K562 (cell line): ENCODE results near the gene ATL1. TPM values are rescaled to one million over a fixed set of nuclear protein-coding genes. Genes with fewer than 3 reads are reported as not detected.

ENCODE experiments used
- ATAC-seq: fragments of 200-7000 bp; cut with Tn5 transposase; 3 replicates; pipeline ENCODE4 v1.9.1; 2020; ENCODE audit warnings: moderate library complexity
- BruUV-seq: library from RNA; stranded (reverse); fragments of 400-500 nt; replicated peaks from 2 replicates; lab custom pipeline; 2021; lab: Mats Ljungman, UMichigan
- CTCF ChIA-PET: fragments of 300-600 bp; formaldehyde crosslinking; extraction: SDS; loops from one replicate; lab custom pipeline; 2021; ENCODE audit warnings: low intra/inter-chr PET ratio; lab: Yijun Ruan, JAX
- POLR2A ChIA-PET: fragments of 300-600, 350-650 bp; sonication (Branson Sonifier 250); formaldehyde crosslinking; extraction: SDS; loops from one replicate; lab custom pipeline; 2021; ENCODE audit warnings: antibody characterized with exemption, inconsistent platforms; lab: Yijun Ruan, JAX
- DNase-seq, 4 experiments: peaks; one replicate each; pipeline versions ENCODE4 v3.0.0 to v3.0.0-alpha.2; 2011 to 2018; ENCODE audit warnings: low spot score in 3 of 4, mixed read lengths in 3 of 4; ENCODE audit errors: extremely low read depth in 1 of 4
- FAIRE-seq: peaks from 2 replicates; lab custom pipeline; 2011; peaks lifted over from hg19 to GRCh38; lab: Jason Lieb, UNC
- H2AFZ ChIP-seq: 2 replicates; pipeline ENCODE4 v1.6.0; 2011; ENCODE audit warnings: low read depth, low read length, control low read depth, inconsistent platforms
- H3K27ac ChIP-seq: fragments of 200-600 bp; 3 replicates; pipeline ENCODE4 v1.8.0; 2011; ENCODE audit warnings: low read depth, mild to moderate bottlenecking, control low read depth, inconsistent platforms, low read length, moderate library complexity, mixed read lengths; ENCODE audit errors: extremely low read depth
- H3K27me3 ChIP-seq, 2 experiments: fragments of 300-600 bp in 1 of 2; 2 replicates in 1 of 2; 3 replicates in 1 of 2; pipeline versions ENCODE4 v1.6.0 to v1.8.0; 2011; ENCODE audit warnings: inconsistent platforms in 2 of 2, low read length in 2 of 2, mild to moderate bottlenecking in 1 of 2, mixed read lengths in 1 of 2, moderate library complexity in 1 of 2; ENCODE audit not compliant: control insufficient read depth in 2 of 2, insufficient read depth in 2 of 2
- H3K36me3 ChIP-seq: fragments of 300-600 bp; 3 replicates; pipeline ENCODE4 v1.8.0; 2011; ENCODE audit warnings: mild to moderate bottlenecking, low read length, inconsistent platforms; ENCODE audit not compliant: control insufficient read depth, insufficient read depth
- H3K4me1 ChIP-seq, 2 experiments: fragments of 200-600 bp in 1 of 2; replicated peaks in 1 of 2; 2 replicates in 1 of 2; 3 replicates in 1 of 2; pipeline versions ENCODE4 v1.5.1 to v1.8.0; 2011; ENCODE audit warnings: inconsistent platforms in 2 of 2, low read length in 2 of 2, mild to moderate bottlenecking in 1 of 2, mixed read lengths in 1 of 2, moderate library complexity in 1 of 2; ENCODE audit not compliant: control insufficient read depth in 2 of 2, insufficient read depth in 2 of 2
- H3K4me2 ChIP-seq: 2 replicates; pipeline ENCODE4 v1.6.1; 2011; ENCODE audit warnings: low read length, control low read depth, inconsistent platforms, mixed read lengths; ENCODE audit not compliant: insufficient read depth
- H3K4me3 ChIP-seq: fragments of 200-600 bp; sonication (generic), shearing (Covaris generic); 2 replicates; pipeline ENCODE4 v1.5.1; 2016; ENCODE audit warnings: control low read depth, inconsistent platforms
- H3K79me2 ChIP-seq: fragments of 200-600 bp; 3 replicates; pipeline ENCODE4 v1.8.0; 2011; ENCODE audit warnings: low read length, inconsistent platforms; ENCODE audit not compliant: control insufficient read depth, insufficient read depth
- H3K9ac ChIP-seq, 2 experiments: 2 replicates each; pipeline versions ENCODE4 v1.6.0 to v1.6.1; 2011; ENCODE audit warnings: low read depth in 2 of 2, low read length in 2 of 2, control low read depth in 1 of 2, inconsistent platforms in 1 of 2, mild to moderate bottlenecking in 1 of 2, mixed read lengths in 1 of 2; ENCODE audit not compliant: insufficient read depth in 1 of 2
- H3K9me1 ChIP-seq: one replicate; pipeline ENCODE4 v1.6.0; 2011; ENCODE audit warnings: inconsistent platforms, mild to moderate bottlenecking, low read length, moderate library complexity; ENCODE audit not compliant: control insufficient read depth, insufficient read depth
- H3K9me3 ChIP-seq: replicated peaks from 2 replicates; pipeline ENCODE4 v1.5.1; 2011; ENCODE audit warnings: low read depth, low read length, inconsistent platforms; ENCODE audit not compliant: control insufficient read depth, insufficient read depth
- H4K20me1 ChIP-seq: replicated peaks from 2 replicates; pipeline ENCODE4 v1.6.1; 2011; ENCODE audit warnings: low read length, inconsistent platforms, mixed read lengths; ENCODE audit not compliant: control insufficient read depth, insufficient read depth
- CBX1 ChIP-seq: sonication (generic); IDR thresholded peaks from 2 replicates; pipeline ENCODE4 v1.6.1; 2016; ENCODE audit warnings: antibody characterized with exemption, low read depth, mild to moderate bottlenecking
- CREBBP ChIP-seq: IDR thresholded peaks from one replicate; pipeline ENCODE4 v1.6.1; 2012; ENCODE audit warnings: low read depth, mild to moderate bottlenecking, control low read depth, inconsistent platforms, low read length
- MAFG ChIP-seq: fragments of 450-650 bp; conservative IDR thresholded peaks from 2 replicates; pipeline ENCODE4 v1.6.1; 2016; ENCODE audit warnings: missing genetic modification characterization, missing compliant biosample characterization
- NFE2 ChIP-seq: IDR thresholded peaks from 2 replicates; pipeline ENCODE4 v1.6.1; 2014; ENCODE audit warnings: antibody characterized with exemption, low read depth
- NFE2L1 ChIP-seq: fragments of 450-650 bp; IDR thresholded peaks from 2 replicates; pipeline ENCODE4 v1.6.1; 2016; ENCODE audit warnings: missing genetic modification characterization, low read depth, mild to moderate bottlenecking, missing compliant biosample characterization, moderate library complexity, borderline replicate concordance
- THRA ChIP-seq: fragments of 450-650 bp; IDR thresholded peaks from 2 replicates; pipeline ENCODE4 v1.6.1; 2017; ENCODE audit warnings: mild to moderate bottlenecking, moderate library complexity
- ZNF24 ChIP-seq: fragments of 450-650 bp; IDR thresholded peaks from 2 replicates; pipeline ENCODE4 v1.6.1; 2016
- ZNF639 ChIP-seq, 2 experiments: fragments of 200-800 bp in 1 of 2; sonication (Bioruptor generic) in 1 of 2; sonication (generic) in 1 of 2; formaldehyde crosslinking in 1 of 2; IDR thresholded peaks in 1 of 2; conservative IDR thresholded peaks in 1 of 2; 2 replicates each; pipeline versions ENCODE4 v1.5.0 to v1.6.1; 2016 to 2020; ENCODE audit warnings: missing compliant biosample characterization in 1 of 2, missing genetic modification characterization in 1 of 2, missing genetic modification reagents in 1 of 2
- ZNF77 ChIP-seq: fragments of 250-450 bp; sonication (Bioruptor Pico); IDR thresholded peaks from 2 replicates; pipeline ENCODE4 v1.5.0; 2020
- ZNF778 ChIP-seq: fragments of 450-650 bp; formaldehyde crosslinking; IDR thresholded peaks from 2 replicates; pipeline ENCODE4 v1.4.0; 2020; ENCODE audit warnings: mild to moderate bottlenecking, moderate library complexity
- ZNF830 ChIP-seq: fragments of 250-450 bp; sonication (Bioruptor Pico); IDR thresholded peaks from 2 replicates; pipeline ENCODE4 v1.5.0; 2021; ENCODE audit warnings: mild to moderate bottlenecking
- WGBS: fragments of 100-300 bp; shearing (Covaris generic); methylation state at CpG from one replicate; pipeline ENCODE4 v1.1.6; 2016; ENCODE audit warnings: low coverage, mixed read lengths; ENCODE audit not compliant: insufficient coverage; ENCODE audit errors: missing lambda C conversion rate; 5-methylcytosine and 5-hydroxymethylcytosine counted together
- in situ Hi-C: fragments of 300-500 bp; cut with MboI; formaldehyde crosslinking; loops from 4 replicates; pipeline ENCODE4 v1.15.0; 2018; ENCODE audit warnings: inconsistent platforms, mixed read lengths
- intact Hi-C: fragments of 100-400 bp; cut with micrococcal nuclease; formaldehyde crosslinking; loops from 2 replicates; pipeline ENCODE4 v1.14.2; 2022
- polyA plus RNA-seq, 8 experiments: library from polyadenylated mRNA; depleted of rRNA in 4 of 8; stranded (reverse) in 5 of 8; unstranded in 3 of 8; fragments of >200 nt; fragmentation: Nextera tagmentation in 2 of 8; fragmentation: Illumina TruSeq in 1 of 8; extraction: Ambion mirVana in 2 of 8; extraction: Trizol in 1 of 8; gene quantifications; 2 replicates each; pipeline versions ENCODE4 v1.2.1 to v1.2.3, GENCODE V29; 2011 to 2014; ENCODE audit warnings: inconsistent platforms in 1 of 8, missing spikeins in 1 of 8
- total RNA-seq, 7 experiments: library from RNA; depleted of rRNA in 6 of 7; stranded (reverse); fragments of >200 nt in 6 of 7; fragmentation: Illumina TruSeq in 2 of 7; extraction: Trizol in 2 of 7; gene quantifications; 2 replicates each; pipeline versions ENCODE4 v1.2.1 to v1.2.3, GENCODE V29; 2011 to 2021; ENCODE audit warnings: low replicate concordance in 1 of 7

ATL1 gene
- total and polyA plus RNA-seq, 9 of the 15 experiments (the other 6 are each of a cell fraction or from before 2014, with no cell fraction given) = 0.04 to 0.16 (median 0.07) TPM; not detected in 4

- no peaks in the 10 kb centered on the region for H3K79me2 ChIP-seq
- no peak overlapping the region for H3K4me2 ChIP-seq
- H3K27me3 ChIP-seq = no peaks in the 10 kb centered on the region
- no peaks in the 10 kb centered on the region; a peak in 1 of 5 replicates for H3K4me1 ChIP-seq
- no peak overlapping the region for H3K9ac ChIP-seq
- intact Hi-C loops = loop anchor here (5.0 to 10.0 kb wide), 2 partner anchors 109 to 261 kb away; no protein-coding TSS in a partner anchor
- TF ChIP-seq CBX1 (no peak), MAFG (tag) (peak; percentile 77), NFE2L1 (tag) (peak; percentile 44; the same call in 1 of the 2 replicates), THRA (no peak), ZNF77 (CRISPR knock-in tag) (no peak), ZNF830 (CRISPR knock-in tag) (no peak), NFE2 (peak; percentile 38), ZNF639 (CRISPR knock-in tag; conservative IDR thresholded peaks at IDR 0.05 in 1 of 2, IDR thresholded peaks at IDR 0.05 in 1 of 2) (no peak), ZNF24 (no peak), CREBBP (no peak), ZNF778 (no peak)
- TF ChIP-seq, all 486 proteins: peak for 3
- Histone ChIP-seq H3K9me1 (no peaks in the 10 kb centered on the region), H4K20me1 (no peaks in the 10 kb centered on the region), H2AFZ (no peak overlapping the region), H3K27ac (no peak overlapping the region), H3K36me3 (no peaks in the 10 kb centered on the region), H3K9me3 (no peaks in the 10 kb centered on the region), H3K4me3 (no peak overlapping the region)
- DNase-seq (no peak), ATAC-seq (no peak), FAIRE-seq (no peak)
- ChIA-PET CTCF (interaction anchor here (0.6 kb wide), 1 partner anchor 157 kb away, joined by 3 read pairs; no protein-coding TSS in a partner anchor), POLR2A (no interaction called here)
- no TSS peak for BruUV-seq
- in situ Hi-C loops = no loop called here
- WGBS = 3% methylated on average over 2 of the region's 2 CpGs
Observed at GRCh38 chr14:50603565-50603964, 43.6 kb downstream of the ATL1 start.
